Measurements from ENCODE around the gene TMEM97. TPM values are rescaled to one million over a fixed set of nuclear protein-coding genes. Genes with fewer than 3 reads are reported as not detected.
A peak's percentile ranks its signal among the peaks of the same experiment; 100 is the strongest.

TMEM97 gene
- total and polyA plus RNA-seq, 9 of the 15 experiments (the other 6 are each of a cell fraction or from before 2014, with no cell fraction given), result 34.6 to 121 (median 76.0) TPM

DNA sequence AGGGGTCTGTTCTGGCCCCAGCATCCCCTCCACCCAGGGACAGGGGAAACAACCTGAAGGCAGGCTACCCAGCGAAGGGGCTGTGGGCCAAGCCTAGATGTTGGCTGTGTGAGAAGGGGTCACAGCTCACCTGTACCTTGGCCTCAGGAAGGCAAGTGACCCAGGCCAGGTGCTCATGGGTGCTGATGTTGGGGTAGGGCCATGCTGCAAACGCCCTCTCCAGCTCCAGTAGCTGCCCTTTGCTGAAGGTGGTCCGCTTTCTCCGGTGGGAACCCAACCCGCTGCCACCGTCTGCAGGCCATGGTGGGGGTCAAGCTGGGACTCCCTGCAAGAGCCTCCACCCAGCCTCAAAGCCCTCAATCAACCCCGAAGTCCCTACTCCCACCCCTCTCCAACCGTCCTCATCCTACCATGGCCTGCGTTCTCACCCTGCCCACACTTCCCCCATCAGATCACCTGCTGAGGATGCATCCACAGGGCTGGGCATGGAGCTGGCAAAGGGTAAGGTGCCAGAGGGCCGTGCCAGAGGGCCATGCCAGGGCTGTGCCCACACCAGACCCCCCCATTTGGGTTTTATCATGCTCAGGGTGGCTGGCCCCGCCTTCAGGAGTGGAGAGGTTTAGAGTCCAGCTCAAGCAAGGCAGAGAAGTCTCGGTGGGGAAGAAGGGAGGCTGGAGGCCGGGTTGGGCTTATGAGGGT lies 45.8 kb downstream of the TMEM97 start, which contains the start of gene SEBOX (continued):
- TF ChIP-seq CREB1 (IDR thresholded peaks at IDR 0.05) (no peak), CREB1 (CRISPR knock-in tag; IDR thresholded peaks at IDR 0.05) (no peak), POLR2A (conservative IDR thresholded peaks at IDR 0.05) (0 out of 2 replicates have a peak, but pooled peaks have one; percentile 21), MTA1 (IDR thresholded peaks at IDR 0.05; ENCODE audit: borderline replicate concordance) (no peak), POLR2G (IDR thresholded peaks at IDR 0.05; ENCODE audit: low read depth, low read length) (peak; percentile 52), ZBTB12 (CRISPR knock-in tag; IDR thresholded peaks at IDR 0.05) (no peak), NFIX (CRISPR knock-in tag; IDR thresholded peaks at IDR 0.05; ENCODE audit: low read depth) (no peak), ZNF184 (CRISPR knock-in tag; IDR thresholded peaks at IDR 0.05) (no peak), SMAD2 (IDR thresholded peaks at IDR 0.05; ENCODE audit: low read depth, low read length) (no peak), PURB (CRISPR knock-in tag; IDR thresholded peaks at IDR 0.05; ENCODE audit: low read depth) (no peak), BCL6 (CRISPR knock-in tag; IDR thresholded peaks at IDR 0.05) (no peak), ZNF347 (CRISPR knock-in tag; IDR thresholded peaks at IDR 0.05; ENCODE audit: low read depth) (no peak), GATAD2A (IDR thresholded peaks at IDR 0.05) (no peak), RBFOX2 (IDR thresholded peaks at IDR 0.05; ENCODE audit: low read depth, low read length) (peak; percentile 29; the same call in 1 of the 2 replicates)
- TF ChIP-seq, protein P1, sequence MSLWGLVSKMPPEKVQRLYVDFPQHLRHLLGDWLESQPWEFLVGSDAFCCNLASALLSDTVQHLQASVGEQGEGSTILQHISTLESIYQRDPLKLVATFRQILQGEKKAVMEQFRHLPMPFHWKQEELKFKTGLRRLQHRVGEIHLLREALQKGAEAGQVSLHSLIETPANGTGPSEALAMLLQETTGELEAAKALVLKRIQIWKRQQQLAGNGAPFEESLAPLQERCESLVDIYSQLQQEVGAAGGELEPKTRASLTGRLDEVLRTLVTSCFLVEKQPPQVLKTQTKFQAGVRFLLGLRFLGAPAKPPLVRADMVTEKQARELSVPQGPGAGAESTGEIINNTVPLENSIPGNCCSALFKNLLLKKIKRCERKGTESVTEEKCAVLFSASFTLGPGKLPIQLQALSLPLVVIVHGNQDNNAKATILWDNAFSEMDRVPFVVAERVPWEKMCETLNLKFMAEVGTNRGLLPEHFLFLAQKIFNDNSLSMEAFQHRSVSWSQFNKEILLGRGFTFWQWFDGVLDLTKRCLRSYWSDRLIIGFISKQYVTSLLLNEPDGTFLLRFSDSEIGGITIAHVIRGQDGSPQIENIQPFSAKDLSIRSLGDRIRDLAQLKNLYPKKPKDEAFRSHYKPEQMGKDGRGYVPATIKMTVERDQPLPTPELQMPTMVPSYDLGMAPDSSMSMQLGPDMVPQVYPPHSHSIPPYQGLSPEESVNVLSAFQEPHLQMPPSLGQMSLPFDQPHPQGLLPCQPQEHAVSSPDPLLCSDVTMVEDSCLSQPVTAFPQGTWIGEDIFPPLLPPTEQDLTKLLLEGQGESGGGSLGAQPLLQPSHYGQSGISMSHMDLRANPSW (CRISPR knock-in tag; IDR thresholded peaks at IDR 0.05), result no peak

All from K562 (cell line).